Endothelial cell of umbilical vein (primary cell): Measurements from ENCODE around the gene NCOA3.

Experiments used
- CTCF ChIP-seq, 2 donors: IDR thresholded peaks; 1 replicate in 1 of 2; 2 replicates in 1 of 2; pipeline ENCODE4 v1.5.1; 2011; ENCODE audit warnings: low read length in 2 of 2, mild to moderate bottlenecking in 2 of 2, moderate library complexity in 2 of 2, control low read depth in 1 of 2, inconsistent platforms in 1 of 2, low read depth in 1 of 2; ENCODE audit not compliant: insufficient read depth in 1 of 2; ENCODE audit errors: extremely low read depth in 1 of 2
- EZH2 ChIP-seq: IDR thresholded peaks from 2 replicates; pipeline ENCODE4 v1.6.1; 2012; ENCODE audit warnings: borderline replicate concordance, low read depth, mild to moderate bottlenecking, moderate library complexity, low read length, inconsistent platforms; ENCODE audit not compliant: severe bottlenecking
- FOS ChIP-seq: IDR thresholded peaks from 2 replicates; pipeline ENCODE4 v1.6.1; 2011; ENCODE audit warnings: mild to moderate bottlenecking, low read length, moderate library complexity, borderline replicate concordance; ENCODE audit not compliant: insufficient read depth
- JUN ChIP-seq: IDR thresholded peaks from 2 replicates; pipeline ENCODE4 v1.6.1; 2011; ENCODE audit warnings: borderline replicate concordance, low read depth; ENCODE audit not compliant: insufficient read length, insufficient read depth
- MAX ChIP-seq: IDR thresholded peaks from 2 replicates; pipeline ENCODE4 v1.6.1; 2011; ENCODE audit not compliant: insufficient read depth, insufficient read length
- MYC ChIP-seq: IDR thresholded peaks from one replicate; pipeline ENCODE4 v1.6.1; 2011; ENCODE audit warnings: mild to moderate bottlenecking, low read depth, low read length
- POLR2A ChIP-seq: IDR thresholded peaks from 2 replicates; pipeline ENCODE4 v1.6.1; 2012; ENCODE audit warnings: low read depth, mild to moderate bottlenecking, control low read depth, low read length
- POLR2AphosphoS5 ChIP-seq: IDR thresholded peaks from 2 replicates; pipeline ENCODE4 v1.6.1; 2012; ENCODE audit warnings: low read depth, mild to moderate bottlenecking, control low read depth, low read length, moderate library complexity; ENCODE audit not compliant: insufficient read depth

GRCh38 chr20:47532002-47532401 lies 30.3 kb downstream of the NCOA3 start:
- no peak for TF ChIP-seq EZH2
- TF ChIP-seq CTCF (IDR thresholded peaks at IDR 0.05; ENCODE audit: extremely low read depth in 1 of 2, insufficient read depth in 1 of 2, low read depth in 1 of 2, low read length in 2 of 2) = no peak
- TF ChIP-seq MAX = no peak
- no peak for TF ChIP-seq POLR2A
- TF ChIP-seq POLR2AphosphoS5 = no peak
- TF ChIP-seq JUN = no peak
- TF ChIP-seq MYC = no peak
- no peak for TF ChIP-seq FOS
